GM23338 (cell line): ENCODE measurements around the gene SORCS2.

Experiments used
- EZH2 ChIP-seq: fragments of 200-600 bp; sonication (generic); IDR thresholded peaks from one replicate; pipeline ENCODE4 v1.8.0; 2017; ENCODE audit warnings: antibody characterized with exemption, mild to moderate bottlenecking, low read depth; ENCODE audit not compliant: unreplicated experiment
- REST ChIP-seq: IDR thresholded peaks from one replicate; pipeline ENCODE4 v1.6.1; 2018; ENCODE audit warnings: antibody characterized with exemption; ENCODE audit not compliant: unreplicated experiment
- STAT1 ChIP-seq: IDR thresholded peaks from one replicate; pipeline ENCODE4 v1.6.1; 2016; ENCODE audit warnings: antibody characterized with exemption; ENCODE audit not compliant: unreplicated experiment
- TF ChIP-seq, protein P1 (sequence below), 2 experiments: fragments of 200-600 bp in 1 of 2; sonication (generic) in 1 of 2; conservative IDR thresholded peaks; 2 replicates each; pipeline versions ENCODE4 v1.5.1 to v1.6.1; 2016 to 2017; ENCODE audit warnings: antibody characterized with exemption in 2 of 2, low read depth in 2 of 2, mild to moderate bottlenecking in 2 of 2, moderate library complexity in 1 of 2

GRCh38 chr4:7649411-7649740, 457.0 kb downstream of the SORCS2 start:
- TF ChIP-seq, protein P1, sequence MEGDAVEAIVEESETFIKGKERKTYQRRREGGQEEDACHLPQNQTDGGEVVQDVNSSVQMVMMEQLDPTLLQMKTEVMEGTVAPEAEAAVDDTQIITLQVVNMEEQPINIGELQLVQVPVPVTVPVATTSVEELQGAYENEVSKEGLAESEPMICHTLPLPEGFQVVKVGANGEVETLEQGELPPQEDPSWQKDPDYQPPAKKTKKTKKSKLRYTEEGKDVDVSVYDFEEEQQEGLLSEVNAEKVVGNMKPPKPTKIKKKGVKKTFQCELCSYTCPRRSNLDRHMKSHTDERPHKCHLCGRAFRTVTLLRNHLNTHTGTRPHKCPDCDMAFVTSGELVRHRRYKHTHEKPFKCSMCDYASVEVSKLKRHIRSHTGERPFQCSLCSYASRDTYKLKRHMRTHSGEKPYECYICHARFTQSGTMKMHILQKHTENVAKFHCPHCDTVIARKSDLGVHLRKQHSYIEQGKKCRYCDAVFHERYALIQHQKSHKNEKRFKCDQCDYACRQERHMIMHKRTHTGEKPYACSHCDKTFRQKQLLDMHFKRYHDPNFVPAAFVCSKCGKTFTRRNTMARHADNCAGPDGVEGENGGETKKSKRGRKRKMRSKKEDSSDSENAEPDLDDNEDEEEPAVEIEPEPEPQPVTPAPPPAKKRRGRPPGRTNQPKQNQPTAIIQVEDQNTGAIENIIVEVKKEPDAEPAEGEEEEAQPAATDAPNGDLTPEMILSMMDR (conservative IDR thresholded peaks at IDR 0.05; ENCODE audit: low read depth in 2 of 2): no peak
- no peak for TF ChIP-seq REST
- no peak for TF ChIP-seq EZH2
- no peak for TF ChIP-seq STAT1
